GM12878 (cell line): ENCODE data around the gene CDCP1. TPM values are rescaled to one million over a fixed set of nuclear protein-coding genes. Genes with fewer than 3 reads are reported as not detected.
A peak's percentile ranks its signal among the peaks of the same experiment; 100 is the strongest.

Experiments used
- ATAC-seq: fragments of 200-7000 bp; cut with Tn5 transposase; 3 replicates; pipeline ENCODE4 v1.9.1; 2020; ENCODE audit warnings: mild to moderate bottlenecking, moderate library complexity
- BruUV-seq: library from RNA; stranded (reverse); fragments of 400-500 nt; replicated peaks from 2 replicates; lab custom pipeline; 2021; lab: Mats Ljungman, UMichigan
- CTCF ChIA-PET: fragments of 300-600 bp; sonication (Branson Sonifier 250); formaldehyde crosslinking; extraction: SDS; loops from one replicate; lab custom pipeline; 2021; ENCODE audit warnings: inconsistent platforms; lab: Yijun Ruan, JAX
- POLR2A ChIA-PET: fragments of 350-600 bp; formaldehyde crosslinking; extraction: SDS; loops from one replicate; lab custom pipeline; 2021; ENCODE audit warnings: inconsistent platforms; lab: Charles Lee
- RAD21 ChIA-PET: fragments of 300-600 bp; sonication (Branson Sonifier 250); formaldehyde crosslinking; loops from one replicate; lab custom pipeline; 2023; ENCODE audit warnings: antibody characterized with exemption; ENCODE audit not compliant: unreplicated experiment; lab: Charles Lee
- SMC1A ChIA-PET: fragments of 300-600 bp; sonication (Branson Sonifier 250); formaldehyde crosslinking; loops from one replicate; lab custom pipeline; 2023; ENCODE audit not compliant: unreplicated experiment, uncharacterized antibody; lab: Charles Lee
- DNase-seq: peaks from one replicate; pipeline ENCODE4 v3.0.0-alpha.2; 2011; ENCODE audit warnings: low read depth, low spot score
- FAIRE-seq: peaks from 3 replicates; lab custom pipeline; 2011; peaks lifted over from hg19 to GRCh38; lab: Jason Lieb, UNC
- H2AFZ ChIP-seq: 2 replicates; pipeline ENCODE4 v1.6.0; 2011; ENCODE audit warnings: low read depth, low read length, control low read depth; ENCODE audit not compliant: control insufficient read depth
- H3K27ac ChIP-seq: 2 replicates; pipeline ENCODE4 v1.5.1; 2011; ENCODE audit warnings: control low read depth; ENCODE audit not compliant: control insufficient read depth, insufficient read depth
- H3K27me3 ChIP-seq, 2 experiments: replicated peaks in 1 of 2; 2 replicates each; pipeline versions ENCODE4 v1.6.0 to v1.6.1; 2011; ENCODE audit warnings: low read length in 1 of 2; ENCODE audit not compliant: control insufficient read depth in 2 of 2, insufficient read depth in 2 of 2
- H3K36me3 ChIP-seq, 2 experiments: 2 replicates each; pipeline ENCODE4 v1.5.1; 2011; ENCODE audit warnings: low read length in 1 of 2; ENCODE audit not compliant: control insufficient read depth in 2 of 2, insufficient read depth in 2 of 2
- H3K4me1 ChIP-seq: 2 replicates; pipeline ENCODE4 v1.6.1; 2011; ENCODE audit warnings: mild to moderate bottlenecking, low read length, moderate library complexity, mixed read lengths; ENCODE audit not compliant: control insufficient read depth, insufficient read depth
- H3K4me2 ChIP-seq: 2 replicates; pipeline ENCODE4 v1.6.0; 2011; ENCODE audit warnings: control low read depth; ENCODE audit not compliant: control insufficient read depth, insufficient read depth
- H3K4me3 ChIP-seq: fragments of 200-600 bp; sonication (generic); 2 replicates; pipeline ENCODE4 v1.5.1; 2016
- H3K79me2 ChIP-seq: 2 replicates; pipeline ENCODE4 v1.6.0; 2011; ENCODE audit warnings: low read length; ENCODE audit not compliant: control insufficient read depth, insufficient read depth
- H3K9ac ChIP-seq: 2 replicates; pipeline ENCODE4 v1.8.0; 2011; ENCODE audit warnings: low read length, control low read depth, mixed read lengths; ENCODE audit not compliant: control insufficient read depth, insufficient read depth
- H3K9me3 ChIP-seq: replicated peaks from 3 replicates; pipeline ENCODE4 v1.5.1; 2011; ENCODE audit warnings: mild to moderate bottlenecking, low read length; ENCODE audit not compliant: control insufficient read depth, insufficient read depth
- H4K20me1 ChIP-seq: 2 replicates; pipeline ENCODE4 v1.6.0; 2011; ENCODE audit not compliant: control insufficient read depth, insufficient read depth
- EZH2 ChIP-seq: IDR thresholded peaks from 2 replicates; pipeline ENCODE4 v1.6.1; 2012; ENCODE audit warnings: low read depth, mild to moderate bottlenecking, control low read depth, inconsistent platforms, low read length, borderline replicate concordance; ENCODE audit not compliant: control insufficient read depth
- NBN ChIP-seq: fragments of 450-650 bp; IDR thresholded peaks from 2 replicates; pipeline ENCODE4 v1.6.1; 2016
- SPI1 ChIP-seq: IDR thresholded peaks from 2 replicates; pipeline ENCODE4 v1.6.1; 2011; ENCODE audit warnings: low read depth, mild to moderate bottlenecking, low read length, moderate library complexity, borderline replicate concordance; ENCODE audit not compliant: insufficient read depth
- SRF ChIP-seq, 2 experiments: IDR thresholded peaks; 2 replicates each; pipeline ENCODE4 v1.6.1; 2011; ENCODE audit warnings: low read depth in 2 of 2, low read length in 2 of 2, mild to moderate bottlenecking in 1 of 2, moderate library complexity in 1 of 2
- SUPT20H ChIP-seq: IDR thresholded peaks from 2 replicates; pipeline ENCODE4 v1.6.1; 2011; ENCODE audit warnings: low read depth, mild to moderate bottlenecking, low read length, moderate library complexity, borderline replicate concordance; ENCODE audit not compliant: control insufficient read depth
- WGBS: methylation state at CpG from one replicate; pipeline ENCODE4 v1.1.6; 2016; ENCODE audit warnings: low lambda C conversion rate; ENCODE audit not compliant: insufficient replicate concordance, insufficient coverage; ENCODE audit errors: missing lambda C conversion rate; 5-methylcytosine and 5-hydroxymethylcytosine counted together
- in situ Hi-C: fragments of 300-500 bp; cut with MboI; formaldehyde crosslinking; loops from 9 replicates; pipeline ENCODE4 v1.14.3; 2018; ENCODE audit warnings: mixed read lengths
- intact Hi-C: fragments of 100-400 bp; cut with micrococcal nuclease; formaldehyde crosslinking; loops from one replicate; pipeline ENCODE4 v1.14.2; 2022; ENCODE audit not compliant: unreplicated experiment
- polyA plus RNA-seq, 11 experiments: library from polyadenylated mRNA; depleted of rRNA in 4 of 11; unstranded in 6 of 11; stranded (reverse) in 5 of 11; fragments of >200 nt; fragmentation: Nextera tagmentation in 4 of 11; fragmentation: Illumina TruSeq in 1 of 11; extraction: Ambion mirVana in 4 of 11; extraction: Trizol in 1 of 11; gene quantifications; 1 replicate in 1 of 11; 2 replicates in 10 of 11; pipeline versions ENCODE4 v1.2.1 to v1.2.3, GENCODE V29; 2011 to 2016; ENCODE audit warnings: inconsistent platforms in 2 of 11, missing spikeins in 2 of 11, low read depth in 1 of 11
- total RNA-seq, 4 experiments: library from RNA; depleted of rRNA in 3 of 4; stranded (reverse); fragments of >200 nt in 3 of 4; fragmentation: Illumina TruSeq in 1 of 4; extraction: Trizol in 1 of 4; gene quantifications; 2 replicates each; pipeline versions ENCODE4 v1.2.1 to v1.2.3, GENCODE V29; 2013 to 2021
- TF ChIP-seq, protein P1 (sequence below): fragments of 450-650 bp; conservative IDR thresholded peaks from 2 replicates; pipeline ENCODE4 v1.6.1; 2017; ENCODE audit warnings: mild to moderate bottlenecking, moderate library complexity
- TF ChIP-seq, protein P2 (sequence below): IDR thresholded peaks from 2 replicates; pipeline ENCODE4 v1.6.1; 2011; ENCODE audit warnings: low read depth, low read length, improper control_type of control experiment, borderline replicate concordance

Gene CDCP1
- total and polyA plus RNA-seq, 10 of the 15 experiments (the other 5 are each of a cell fraction or from before 2014, with no cell fraction given) = 0.35 to 2.2 (median 0.86) TPM

DNA sequence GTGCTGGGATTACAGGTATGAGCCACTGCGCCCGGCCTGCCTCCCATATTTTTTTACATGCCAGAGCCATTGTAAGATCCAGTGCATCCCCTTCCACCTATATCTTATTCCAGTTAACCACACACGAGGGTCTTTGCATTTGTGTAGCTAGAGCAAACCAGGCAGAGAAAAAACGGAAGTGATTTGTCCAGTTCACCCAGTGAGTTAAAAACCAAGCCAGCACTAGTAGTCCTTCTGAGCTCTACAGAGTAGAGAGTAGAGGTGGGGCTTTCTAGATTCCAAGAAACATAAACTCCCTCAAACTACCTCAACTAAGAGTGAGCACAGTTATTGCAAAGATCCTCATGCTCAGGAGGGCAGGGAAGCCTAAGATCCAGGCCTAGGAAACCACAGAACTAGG lies 45.2 kb upstream of the CDCP1 start:
- FAIRE-seq = no peak
- no peaks in the 10 kb centered on the region for H3K36me3 ChIP-seq
- H3K4me2 ChIP-seq = no peak overlapping the region
- SMC1A ChIA-PET = no interaction called here
- H3K4me1 ChIP-seq = no peaks in the 10 kb centered on the region
- ATAC-seq = peak; percentile 51
- H3K4me3 ChIP-seq = no peak overlapping the region
- CTCF ChIA-PET = interaction anchor here (1.3 to 1.8 kb wide), 2 partner anchors 12 to 68 kb away, joined by 3 to 4 read pairs; no protein-coding TSS in a partner anchor
- RAD21 ChIA-PET = interaction anchor here (1.2 kb wide), 1 partner anchor 74 kb away, joined by 3 read pairs; no protein-coding TSS in a partner anchor
- no peak overlapping the region for H3K27ac ChIP-seq
- H3K27me3 ChIP-seq = no peaks in the 10 kb centered on the region; a peak in 1 of 4 replicates
- H3K9ac ChIP-seq = no peak overlapping the region
- H4K20me1 ChIP-seq = no peaks in the 10 kb centered on the region
- no peaks in the 10 kb centered on the region for H3K79me2 ChIP-seq
- POLR2A ChIA-PET = no interaction called here
- in situ Hi-C loops = no loop called here
- no peak overlapping the region for H2AFZ ChIP-seq
- no TSS peak for BruUV-seq
- WGBS = 43% methylated on average over 4 of the region's 4 CpGs
- DNase-seq = no peak
- intact Hi-C loops = no loop called here
- TF ChIP-seq SUPT20H (no peak), SPI1 (peak; percentile 56; the same call in 1 of the 2 replicates)
- no peaks in the 10 kb centered on the region for H3K9me3 ChIP-seq

DNA sequence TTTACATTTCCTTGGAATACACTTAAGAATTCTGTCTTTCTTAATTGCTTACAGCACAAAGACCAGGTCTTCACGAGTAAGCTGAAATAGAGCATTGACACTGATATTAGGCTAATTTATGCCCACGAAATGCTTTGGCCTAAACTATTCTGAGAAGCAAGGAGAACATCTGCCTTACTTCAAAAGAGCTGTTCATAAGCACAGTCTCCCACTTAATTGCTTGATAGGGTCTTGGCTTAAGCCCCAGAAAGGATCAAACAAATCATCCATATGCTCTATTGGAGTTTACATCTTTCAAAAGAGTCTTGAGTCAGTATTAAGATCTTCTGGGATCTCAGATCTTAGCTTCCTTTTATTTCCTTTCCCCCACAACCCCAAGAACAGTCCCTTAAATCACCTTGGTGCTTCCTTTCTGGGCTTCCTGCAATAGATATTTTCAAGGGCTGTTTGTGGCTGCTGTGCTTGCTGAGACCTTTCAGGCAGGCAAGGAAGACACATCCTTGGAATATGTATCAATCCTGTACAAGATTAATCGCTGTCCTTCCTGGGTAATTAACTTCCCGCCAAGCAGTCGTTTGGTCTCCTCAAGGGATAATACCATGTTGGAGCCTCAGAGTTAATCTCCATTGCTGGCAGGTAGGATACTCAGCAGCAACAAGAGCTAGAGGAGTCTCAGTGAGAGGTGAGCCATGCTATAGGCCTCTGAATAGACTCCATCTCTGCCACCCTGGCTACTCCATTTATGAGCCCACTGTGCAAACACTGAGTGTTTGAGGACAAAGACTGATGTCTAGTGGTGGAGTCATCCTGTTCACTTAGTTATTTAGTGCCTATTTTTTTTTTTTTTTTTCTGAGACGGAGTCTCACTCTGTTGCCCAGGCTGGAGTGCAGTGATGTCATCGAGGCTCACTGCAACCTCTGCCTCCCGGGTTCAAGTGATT lies 42.8 kb upstream of the CDCP1 start:
- no peak for FAIRE-seq
- intact Hi-C loops = no loop called here
- H2AFZ ChIP-seq = no peak overlapping the region
- TF ChIP-seq, protein P1, sequence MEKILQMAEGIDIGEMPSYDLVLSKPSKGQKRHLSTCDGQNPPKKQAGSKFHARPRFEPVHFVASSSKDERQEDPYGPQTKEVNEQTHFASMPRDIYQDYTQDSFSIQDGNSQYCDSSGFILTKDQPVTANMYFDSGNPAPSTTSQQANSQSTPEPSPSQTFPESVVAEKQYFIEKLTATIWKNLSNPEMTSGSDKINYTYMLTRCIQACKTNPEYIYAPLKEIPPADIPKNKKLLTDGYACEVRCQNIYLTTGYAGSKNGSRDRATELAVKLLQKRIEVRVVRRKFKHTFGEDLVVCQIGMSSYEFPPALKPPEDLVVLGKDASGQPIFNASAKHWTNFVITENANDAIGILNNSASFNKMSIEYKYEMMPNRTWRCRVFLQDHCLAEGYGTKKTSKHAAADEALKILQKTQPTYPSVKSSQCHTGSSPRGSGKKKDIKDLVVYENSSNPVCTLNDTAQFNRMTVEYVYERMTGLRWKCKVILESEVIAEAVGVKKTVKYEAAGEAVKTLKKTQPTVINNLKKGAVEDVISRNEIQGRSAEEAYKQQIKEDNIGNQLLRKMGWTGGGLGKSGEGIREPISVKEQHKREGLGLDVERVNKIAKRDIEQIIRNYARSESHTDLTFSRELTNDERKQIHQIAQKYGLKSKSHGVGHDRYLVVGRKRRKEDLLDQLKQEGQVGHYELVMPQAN = no peak
- no peak for TF ChIP-seq NBN
- TF ChIP-seq, protein P2, sequence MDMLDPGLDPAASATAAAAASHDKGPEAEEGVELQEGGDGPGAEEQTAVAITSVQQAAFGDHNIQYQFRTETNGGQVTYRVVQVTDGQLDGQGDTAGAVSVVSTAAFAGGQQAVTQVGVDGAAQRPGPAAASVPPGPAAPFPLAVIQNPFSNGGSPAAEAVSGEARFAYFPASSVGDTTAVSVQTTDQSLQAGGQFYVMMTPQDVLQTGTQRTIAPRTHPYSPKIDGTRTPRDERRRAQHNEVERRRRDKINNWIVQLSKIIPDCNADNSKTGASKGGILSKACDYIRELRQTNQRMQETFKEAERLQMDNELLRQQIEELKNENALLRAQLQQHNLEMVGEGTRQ = no peak
- no peak for TF ChIP-seq SRF (IDR thresholded peaks at IDR 0.05; ENCODE audit: low read depth in 2 of 2, low read length in 2 of 2)
- no peak for TF ChIP-seq EZH2

More for the DNA sequence above, 42.8 kb upstream of the CDCP1 start:
- Histone ChIP-seq H3K36me3 (no peaks in the 10 kb centered on the region), H3K27ac (no peak overlapping the region), H3K4me3 (no peak overlapping the region), H3K27me3 (peaks cover 0 to 3% of the 10 kb centered on the region in 2 experiments; a peak in 1 of 4 replicates), H3K9me3 (no peaks in the 10 kb centered on the region), H3K79me2 (no peaks in the 10 kb centered on the region), H4K20me1 (no peaks in the 10 kb centered on the region), H3K4me2 (no peak overlapping the region), H3K9ac (no peak overlapping the region), H3K4me1 (no peaks in the 10 kb centered on the region; the same call in 1 of the 2 replicates)
- in situ Hi-C loops = no loop called here
- ChIA-PET CTCF (interaction anchor here (0.6 to 1.9 kb wide), 3 partner anchors 22 to 122 kb away, joined by 3 to 6 read pairs (median 3); no protein-coding TSS in a partner anchor), POLR2A (interaction anchor here (0.6 kb wide), 1 partner anchor 689 kb away, joined by 3 read pairs; no protein-coding TSS in a partner anchor), RAD21 (interaction anchor here (1.2 kb wide), 1 partner anchor 148 kb away, joined by 3 read pairs; no protein-coding TSS in a partner anchor), SMC1A (interaction anchor here (0.7 to 1.6 kb wide), 2 partner anchors 66 to 71 kb away, joined by 3 to 4 read pairs; no protein-coding TSS in a partner anchor)
- BruUV-seq = no TSS peak
- DNase-seq = no peak
- 54% methylated on average over 8 of the region's 8 CpGs for WGBS
- no peak for ATAC-seq
